ENCODE results near the gene CACNA1A.

The CACNA1A gene

GRCh38 chr19:13356686-13357280 is 149.5 kb downstream of the CACNA1A start:
- no peak for FAIRE-seq

- no peak for FAIRE-seq
Observed at GRCh38 chr19:13356185-13356584, 150.1 kb downstream of the CACNA1A start.

- FAIRE-seq = no peak
Observed at GRCh38 chr19:13355356-13355755, 150.9 kb downstream of the CACNA1A start.

- FAIRE-seq = no peak
Observed at GRCh38 chr19:13353625-13354024, 152.7 kb downstream of the CACNA1A start.

GRCh38 chr19:13350759-13351158 is 155.5 kb downstream of the CACNA1A start:
- no peak for FAIRE-seq

- FAIRE-seq = no peak
Observed at GRCh38 chr19:13350072-13350471, 156.2 kb downstream of the CACNA1A start.

- no peak for FAIRE-seq
Observed at GRCh38 chr19:13347367-13347766, 158.9 kb downstream of the CACNA1A start.

GRCh38 chr19:13343514-13343913 is 162.8 kb downstream of the CACNA1A start:
- FAIRE-seq = no peak

- no peak for FAIRE-seq
Observed at GRCh38 chr19:13342672-13343071, 163.6 kb downstream of the CACNA1A start.

- FAIRE-seq = no peak
Observed at GRCh38 chr19:13339869-13340268, 166.4 kb downstream of the CACNA1A start.

- no peak for FAIRE-seq
Observed at GRCh38 chr19:13337181-13337580, 169.1 kb downstream of the CACNA1A start.

- FAIRE-seq = no peak
Observed at GRCh38 chr19:13334801-13335481, 171.3 kb downstream of the CACNA1A start.

- no peak for FAIRE-seq
Observed at GRCh38 chr19:13330285-13330684, 176.0 kb downstream of the CACNA1A start.

GRCh38 chr19:13329766-13330165 is 176.5 kb downstream of the CACNA1A start:
- FAIRE-seq = no peak

GRCh38 chr19:13328241-13328640 is 178.0 kb downstream of the CACNA1A start:
- no peak for FAIRE-seq

- FAIRE-seq = no peak
Observed at GRCh38 chr19:13319526-13319925, 186.8 kb downstream of the CACNA1A start.

- FAIRE-seq = no peak
Observed at GRCh38 chr19:13318190-13318589, 188.1 kb downstream of the CACNA1A start.

- no peak for FAIRE-seq
Observed at GRCh38 chr19:13315495-13315894, 190.8 kb downstream of the CACNA1A start.

- no peak for FAIRE-seq
Observed at GRCh38 chr19:13314761-13315160, 191.5 kb downstream of the CACNA1A start.

GRCh38 chr19:13313875-13314274 is 192.4 kb downstream of the CACNA1A start:
- FAIRE-seq = no peak

GRCh38 chr19:13309864-13310263 is 196.4 kb downstream of the CACNA1A start:
- FAIRE-seq = no peak

GRCh38 chr19:13303381-13304129 is 202.7 kb downstream of the CACNA1A start:
- FAIRE-seq = no peak

GRCh38 chr19:13302526-13303270 is 203.6 kb downstream of the CACNA1A start:
- FAIRE-seq = no peak

Data from colon (tissue), 2 donors.